GM18873 (cell line): ENCODE data around the gene COA5.
"Not testable (repeated sequence)": the region's sequence is repeated elsewhere in the genome, so short reads cannot be mapped to it uniquely, and the experiment has no call there.

Source experiments
- ATAC-seq: cut with Tn5 transposase; IDR thresholded peaks from one replicate; pipeline ENCODE4 v1.9.1; 2021; ENCODE audit warnings: mild to moderate bottlenecking, moderate library complexity, moderate number of reproducible peaks; ENCODE audit not compliant: unreplicated experiment, low FRiP score

COA5 gene

GRCh38 chr2:98607104-98607503 is 1.2 kb downstream of the COA5 start:
- no peak for ATAC-seq

- no peak for ATAC-seq
Measured at GRCh38 chr2:98606431-98606830, 1.9 kb downstream of the COA5 start.

- ATAC-seq, result no peak
Measured at GRCh38 chr2:98605076-98605475, 3.2 kb downstream of the COA5 start.

GRCh38 chr2:98604547-98604946 is 3.8 kb downstream of the COA5 start:
- no peak for ATAC-seq

- no peak for ATAC-seq
Measured at GRCh38 chr2:98601532-98602132, 6.7 kb downstream of the COA5 start.

- no peak for ATAC-seq
Measured at GRCh38 chr2:98598781-98599428, 9.4 kb downstream of the COA5 start.

GRCh38 chr2:98594665-98595064 is 13.6 kb downstream of the COA5 start:
- not testable (repeated sequence) for ATAC-seq

- ATAC-seq, result no peak
Measured at GRCh38 chr2:98592565-98592964, 15.7 kb downstream of the COA5 start.

GRCh38 chr2:98589489-98589888 is 18.8 kb downstream of the COA5 start:
- no peak for ATAC-seq

GRCh38 chr2:98588880-98589431 is 19.4 kb downstream of the COA5 start:
- ATAC-seq, result no peak

- ATAC-seq, result no peak
Measured at GRCh38 chr2:98586551-98587140, 21.7 kb downstream of the COA5 start.

GRCh38 chr2:98585386-98585785 is 22.9 kb downstream of the COA5 start:
- no peak for ATAC-seq

- ATAC-seq, result no peak
Measured at GRCh38 chr2:98583816-98584618, 24.3 kb downstream of the COA5 start.

- ATAC-seq, result no peak
Measured at GRCh38 chr2:98583276-98583675, 25.0 kb downstream of the COA5 start.

GRCh38 chr2:98582523-98582922 is 25.8 kb downstream of the COA5 start:
- ATAC-seq, result no peak

GRCh38 chr2:98580656-98581284 is 27.5 kb downstream of the COA5 start:
- ATAC-seq, result no peak

- no peak for ATAC-seq
Measured at GRCh38 chr2:98579926-98580325, 28.4 kb downstream of the COA5 start.

- ATAC-seq, result no peak
Measured at GRCh38 chr2:98578231-98578630, 30.1 kb downstream of the COA5 start.

- ATAC-seq, result no peak
Measured at GRCh38 chr2:98577313-98577712, 31.0 kb downstream of the COA5 start.

GRCh38 chr2:98576666-98577312 is 31.5 kb downstream of the COA5 start:
- ATAC-seq, result no peak
